PFSK-1 (cell line): ENCODE data around the gene ANO1.

Source experiments
- FOXP2 ChIP-seq: optimal IDR thresholded peaks from 2 replicates; pipeline ENCODE3; 2011; ENCODE audit warnings: borderline replicate concordance, control low read depth, inconsistent platforms; ENCODE audit not compliant: insufficient read depth; ENCODE audit errors: extremely low read length, extremely low read depth
- POLR2AphosphoS5 ChIP-seq: IDR thresholded peaks from 2 replicates; pipeline ENCODE4 v1.6.1; 2012; ENCODE audit warnings: low read depth, mild to moderate bottlenecking, control low read depth, low read length, moderate library complexity
- SIN3A ChIP-seq: IDR thresholded peaks from 2 replicates; pipeline ENCODE4 v1.6.1; 2012; ENCODE audit warnings: mild to moderate bottlenecking, low read length, moderate library complexity, borderline replicate concordance; ENCODE audit not compliant: insufficient read depth
- TAF1 ChIP-seq: IDR thresholded peaks from 2 replicates; pipeline ENCODE4 v1.6.1; 2012; ENCODE audit warnings: low read length, control low read depth, borderline replicate concordance; ENCODE audit not compliant: insufficient read depth

DNA sequence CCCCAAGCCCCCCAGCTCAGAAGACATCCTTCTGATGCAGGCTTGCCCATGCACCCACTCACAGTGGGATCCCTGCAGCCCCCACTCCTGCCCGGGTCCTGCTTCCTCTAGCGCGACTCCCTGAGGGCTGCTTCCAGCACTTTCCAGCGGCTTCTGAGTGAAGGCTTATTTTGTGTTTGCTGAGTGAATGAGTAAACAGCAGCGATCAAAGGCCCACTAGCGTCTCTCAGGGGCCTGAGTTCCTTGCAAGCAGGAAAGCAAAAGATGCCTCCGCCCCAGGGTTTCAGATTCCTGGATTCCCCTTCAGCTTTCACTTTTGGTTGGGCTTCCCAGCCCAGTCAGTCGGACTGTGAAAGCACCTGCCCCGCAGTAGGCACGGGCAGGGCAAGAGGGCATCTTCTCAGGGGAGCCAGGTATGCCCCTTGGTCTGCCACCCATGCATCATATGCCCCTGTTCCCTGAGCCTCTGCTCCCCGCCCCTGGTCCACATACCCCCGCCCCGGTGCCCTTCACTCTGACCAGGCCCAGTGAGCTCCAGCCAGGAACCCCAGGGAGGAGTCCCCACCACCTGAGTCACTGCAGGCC, 134.2 kb downstream of the ANO1 start:
- no peak for TF ChIP-seq SIN3A
- TF ChIP-seq POLR2AphosphoS5, result no peak
- no peak for TF ChIP-seq TAF1
- no peak for TF ChIP-seq FOXP2
